HFFc6 (cell line): ENCODE measurements around the gene KIF26A. TPM values are rescaled to one million over a fixed set of nuclear protein-coding genes. Genes with fewer than 3 reads are reported as not detected.

ENCODE experiments used
- DNase-seq: peaks from one replicate; pipeline ENCODE4 v3.0.0-alpha.2; 2018
- H3K27ac Mint-ChIP-seq: 2 replicates; pipeline ENCODE4 v1.8.0; 2020; ENCODE audit warnings: mild to moderate bottlenecking, mixed read lengths
- H3K27me3 Mint-ChIP-seq: 2 replicates; pipeline ENCODE4 v1.8.0; 2021; ENCODE audit warnings: mild to moderate bottlenecking, moderate library complexity, mixed read lengths; ENCODE audit not compliant: insufficient read depth
- H3K36me3 Mint-ChIP-seq: 2 replicates; pipeline ENCODE4 v1.8.0; 2021; ENCODE audit warnings: low read depth, mixed read lengths
- H3K4me1 Mint-ChIP-seq: 2 replicates; pipeline ENCODE4 v1.8.0; 2020; ENCODE audit warnings: low read depth, mixed read lengths
- H3K4me3 Mint-ChIP-seq: 2 replicates; pipeline ENCODE4 v1.8.0; 2020; ENCODE audit warnings: mild to moderate bottlenecking, moderate library complexity, mixed read lengths
- H3K9me3 Mint-ChIP-seq: 2 replicates; pipeline ENCODE4 v1.8.0; 2020; ENCODE audit warnings: mild to moderate bottlenecking, mixed read lengths
- CTCF ChIP-seq: fragments of 200-600 bp; sonication (generic); IDR thresholded peaks from 2 replicates; pipeline ENCODE4 v1.5.0; 2021; ENCODE audit warnings: antibody characterized with exemption, mild to moderate bottlenecking
- total RNA-seq, 6 experiments: library from RNA; stranded (reverse); fragmentation: NEBNext Ultra II Directional; extraction: Animal tissue kit (Norgen Biotek cat#: 25700); gene quantifications; 2 replicates in 1 of 6; 3 replicates in 5 of 6; pipeline ENCODE4 v1.2.3, GENCODE V29; 2021

The KIF26A gene
- total RNA-seq, 6 experiments from 2014 or later = 0.07 to 0.09 TPM; not detected in 4

GRCh38 chr14:104093366-104094055 is 44.9 kb upstream of the KIF26A start:
- Mint-ChIP-seq H3K36me3 (no peaks in the 10 kb centered on the region), H3K27me3 (peaks cover 2% of the 10 kb centered on the region), H3K4me1 (no peaks in the 10 kb centered on the region), H3K27ac (no peak overlapping the region), H3K9me3 (no peaks in the 10 kb centered on the region), H3K4me3 (no peak overlapping the region)
- no peak for DNase-seq
- TF ChIP-seq CTCF = no peak

- Mint-ChIP-seq H3K4me3 (no peak overlapping the region), H3K9me3 (no peaks in the 10 kb centered on the region), H3K36me3 (no peaks in the 10 kb centered on the region), H3K4me1 (no peaks in the 10 kb centered on the region), H3K27ac (no peak overlapping the region), H3K27me3 (peaks cover 2% of the 10 kb centered on the region)
- DNase-seq = no peak
- no peak for TF ChIP-seq CTCF
These were observed 44.2 kb upstream of the KIF26A start for GRCh38 chr14:104094056-104094708.

GRCh38 chr14:104094709-104095425 is 43.5 kb upstream of the KIF26A start:
- Mint-ChIP-seq H3K36me3 (no peaks in the 10 kb centered on the region), H3K4me3 (no peak overlapping the region), H3K9me3 (no peaks in the 10 kb centered on the region), H3K27me3 (peaks cover 2% of the 10 kb centered on the region), H3K27ac (no peak overlapping the region), H3K4me1 (no peaks in the 10 kb centered on the region)
- DNase-seq = peak; percentile 13
- TF ChIP-seq CTCF = peak; percentile 94

- no peak for TF ChIP-seq CTCF
- Mint-ChIP-seq H3K27me3 (peaks cover 2% of the 10 kb centered on the region), H3K4me3 (no peak overlapping the region), H3K9me3 (no peaks in the 10 kb centered on the region), H3K27ac (no peak overlapping the region), H3K4me1 (no peaks in the 10 kb centered on the region), H3K36me3 (no peaks in the 10 kb centered on the region)
- DNase-seq = no peak
These were observed 42.7 kb upstream of the KIF26A start for GRCh38 chr14:104095426-104096310.

- no peaks in the 10 kb centered on the region for H3K4me1 Mint-ChIP-seq
- no peak for DNase-seq
- peaks cover 2% of the 10 kb centered on the region for H3K27me3 Mint-ChIP-seq
- H3K9me3 Mint-ChIP-seq = no peaks in the 10 kb centered on the region
- TF ChIP-seq CTCF = no peak
- H3K27ac Mint-ChIP-seq = no peak overlapping the region
- no peak overlapping the region for H3K4me3 Mint-ChIP-seq
- H3K36me3 Mint-ChIP-seq = no peaks in the 10 kb centered on the region
These were observed 42.1 kb upstream of the KIF26A start for GRCh38 chr14:104096318-104096717.
